SKM-1 treated with dmso at 0.1 percent for 144 hours (cell line): ENCODE results near the gene PCDHGB3.
"Not testable (repeated sequence)": the region's sequence is repeated elsewhere in the genome, so short reads cannot be mapped to it uniquely, and the experiment has no call there.

Experiments used
- DNase-seq: peaks from one replicate; lab custom pipeline; 2025; ENCODE audit not compliant: unreplicated experiment; lab: John Stamatoyannopoulos, UW

Gene PCDHGB3

DNA sequence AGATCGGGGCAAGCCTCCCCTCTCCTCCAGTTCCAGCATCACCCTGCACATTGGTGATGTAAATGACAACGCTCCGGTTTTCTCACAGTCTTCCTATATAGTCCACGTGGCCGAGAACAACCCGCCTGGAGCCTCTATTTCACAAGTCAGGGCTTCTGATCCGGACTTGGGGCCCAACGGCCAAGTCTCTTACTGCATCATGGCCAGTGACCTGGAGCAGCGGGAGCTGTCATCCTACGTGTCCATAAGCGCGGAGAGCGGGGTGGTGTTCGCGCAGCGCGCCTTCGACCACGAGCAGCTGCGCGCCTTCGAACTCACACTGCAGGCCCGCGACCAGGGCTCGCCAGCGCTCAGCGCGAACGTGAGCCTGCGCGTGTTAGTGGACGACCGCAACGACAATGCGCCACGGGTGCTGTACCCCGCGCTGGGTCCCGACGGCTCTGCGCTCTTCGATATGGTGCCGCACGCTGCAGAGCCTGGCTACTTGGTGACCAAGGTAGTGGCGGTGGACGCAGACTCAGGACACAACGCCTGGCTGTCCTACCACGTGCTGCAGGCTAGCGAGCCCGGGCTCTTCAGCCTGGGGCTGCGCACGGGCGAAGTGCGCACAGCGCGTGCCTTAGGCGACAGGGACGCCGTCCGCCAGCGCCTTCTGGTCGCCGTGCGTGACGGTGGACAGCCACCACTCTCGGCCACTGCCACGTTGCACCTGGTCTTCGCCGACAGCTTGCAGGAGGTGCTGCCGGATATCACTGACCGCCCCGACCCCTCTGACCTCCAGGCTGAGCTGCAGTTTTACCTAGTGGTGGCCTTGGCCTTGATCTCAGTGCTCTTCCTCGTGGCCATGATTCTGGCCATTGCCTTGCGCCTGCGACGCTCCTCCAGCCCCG, 19.4 kb downstream of the PCDHGB3 start:
- no peak for DNase-seq

DNA sequence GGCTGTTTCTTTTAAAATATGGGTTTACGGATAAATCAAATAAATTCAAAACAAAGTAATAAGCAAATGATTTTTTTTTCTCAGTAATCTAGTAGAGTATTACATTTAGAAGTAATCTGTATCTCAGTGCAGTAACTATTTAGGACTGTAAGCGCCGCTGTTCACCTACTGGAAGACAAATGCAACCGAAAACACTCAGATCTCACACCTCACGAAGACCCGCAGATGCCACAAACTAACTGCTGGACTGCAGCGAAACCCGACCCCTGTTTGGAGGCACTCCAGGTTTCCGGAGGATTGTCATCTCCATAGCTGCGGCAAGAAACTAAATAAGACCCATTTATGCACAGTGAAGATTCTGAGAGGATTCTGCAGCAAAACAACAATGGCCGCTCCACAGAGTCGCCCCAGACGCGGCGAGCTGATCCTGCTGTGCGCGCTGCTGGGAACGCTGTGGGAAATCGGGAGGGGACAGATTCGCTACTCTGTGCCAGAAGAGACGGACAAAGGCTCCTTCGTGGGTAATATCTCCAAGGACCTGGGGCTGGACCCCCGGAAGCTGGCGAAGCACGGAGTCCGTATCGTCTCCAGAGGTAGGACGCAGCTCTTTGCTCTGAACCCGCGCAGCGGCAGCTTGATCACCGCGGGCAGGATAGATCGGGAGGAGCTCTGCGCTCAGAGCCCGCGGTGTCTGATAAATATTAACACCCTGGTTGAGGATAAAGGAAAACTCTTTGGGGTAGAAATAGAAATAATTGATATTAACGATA, 22.6 kb downstream of the PCDHGB3 start, which contains the start of gene PCDHGA8:
TSS of gene PCDHGA8 (plus strand) at position 205 of the 770 bp plus-strand sequence. CDS start at position 386, 181 bp downstream.
- DNase-seq = no peak

DNA sequence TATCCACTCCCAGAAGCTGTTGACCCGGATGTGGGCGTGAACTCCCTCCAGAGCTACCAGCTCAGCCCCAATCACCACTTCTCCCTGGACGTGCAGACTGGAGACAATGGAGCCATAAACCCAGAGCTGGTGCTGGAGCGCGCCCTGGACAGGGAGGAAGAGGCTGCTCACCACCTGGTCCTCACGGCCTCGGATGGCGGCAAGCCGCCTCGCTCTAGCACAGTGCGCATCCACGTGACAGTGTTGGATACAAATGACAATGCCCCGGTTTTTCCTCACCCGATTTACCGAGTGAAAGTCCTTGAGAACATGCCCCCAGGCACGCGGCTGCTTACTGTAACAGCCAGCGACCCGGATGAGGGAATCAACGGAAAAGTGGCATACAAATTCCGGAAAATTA, 23.2 kb downstream of the PCDHGB3 start:
- no peak for DNase-seq

GRCh38 chr5:141394401-141395187, 24.6 kb downstream of the PCDHGB3 start:
- DNase-seq = not testable (repeated sequence)

- peak; percentile 14 for DNase-seq
Observed at GRCh38 chr5:141397756-141398551, 27.9 kb downstream of the PCDHGB3 start, which contains the start of gene PCDHGB5. PCDHGB5 (plus strand) TSS chr5:141397947; CDS start chr5:141398128, 181 bp downstream.

DNA sequence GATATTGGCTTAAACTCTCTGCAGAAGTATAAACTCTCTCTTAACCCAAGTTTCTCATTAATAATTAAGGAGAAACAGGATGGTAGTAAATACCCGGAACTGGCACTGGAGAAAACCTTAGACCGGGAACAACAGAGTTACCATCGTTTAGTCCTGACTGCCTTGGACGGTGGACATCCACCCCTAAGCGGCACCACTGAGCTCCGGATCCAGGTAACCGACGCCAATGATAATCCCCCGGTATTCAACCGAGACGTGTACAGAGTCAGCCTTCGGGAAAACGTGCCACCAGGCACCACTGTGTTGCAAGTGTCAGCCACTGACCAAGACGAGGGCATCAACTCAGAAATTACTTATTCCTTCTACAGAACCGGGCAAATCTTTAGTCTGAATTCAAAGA, 28.6 kb downstream of the PCDHGB3 start:
- no peak for DNase-seq

DNA sequence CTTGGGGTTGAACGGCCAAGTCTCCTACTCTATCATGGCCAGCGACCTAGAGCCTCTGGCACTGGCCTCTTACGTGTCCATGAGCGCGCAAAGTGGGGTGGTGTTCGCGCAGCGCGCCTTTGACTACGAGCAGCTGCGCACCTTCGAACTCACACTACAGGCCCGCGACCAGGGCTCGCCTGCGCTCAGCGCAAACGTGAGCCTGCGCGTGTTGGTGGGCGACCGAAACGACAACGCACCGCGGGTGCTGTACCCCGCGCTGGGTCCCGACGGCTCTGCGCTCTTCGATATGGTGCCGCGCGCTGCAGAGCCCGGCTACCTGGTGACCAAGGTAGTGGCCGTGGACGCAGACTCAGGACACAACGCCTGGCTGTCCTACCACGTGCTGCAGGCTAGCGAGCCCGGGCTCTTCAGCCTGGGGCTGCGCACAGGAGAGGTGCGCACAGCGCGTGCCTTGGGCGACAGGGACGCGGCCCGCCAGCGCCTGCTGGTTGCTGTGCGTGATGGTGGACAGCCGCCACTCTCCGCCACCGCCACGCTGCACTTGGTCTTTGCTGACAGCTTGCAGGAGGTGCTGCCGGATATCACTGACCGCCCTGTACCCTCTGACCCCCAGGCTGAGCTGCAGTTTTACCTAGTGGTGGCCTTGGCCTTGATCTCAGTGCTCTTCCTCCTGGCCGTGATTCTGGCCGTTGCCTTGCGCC, 29.7 kb downstream of the PCDHGB3 start:
- DNase-seq = no peak

GRCh38 chr5:141402553-141403243, 32.7 kb downstream of the PCDHGB3 start, which contains the start of gene PCDHGA9:
PCDHGA9 (plus strand) TSS chr5:141402778; CDS start chr5:141402953, 175 bp downstream.
- DNase-seq = no peak

GRCh38 chr5:141403387-141403786, 33.3 kb downstream of the PCDHGB3 start:
- DNase-seq = no peak

GRCh38 chr5:141407790-141408505, 37.9 kb downstream of the PCDHGB3 start, which contains the start of gene PCDHGB6:
PCDHGB6 (plus strand) TSS chr5:141408021; CDS start chr5:141408203, 182 bp downstream.
- not testable (repeated sequence) for DNase-seq

- no peak for DNase-seq
Observed at GRCh38 chr5:141409598-141410306, 39.7 kb downstream of the PCDHGB3 start.

GRCh38 chr5:141411575-141411974, 41.5 kb downstream of the PCDHGB3 start:
- no peak for DNase-seq

GRCh38 chr5:141412854-141413539, 43.0 kb downstream of the PCDHGB3 start, which contains the start of gene PCDHGA10:
PCDHGA10 (plus strand) TSS chr5:141412987; CDS start chr5:141413176, 189 bp downstream.
- peak; percentile 75 for DNase-seq

GRCh38 chr5:141413540-141414069, 43.6 kb downstream of the PCDHGB3 start:
- no peak for DNase-seq

DNA sequence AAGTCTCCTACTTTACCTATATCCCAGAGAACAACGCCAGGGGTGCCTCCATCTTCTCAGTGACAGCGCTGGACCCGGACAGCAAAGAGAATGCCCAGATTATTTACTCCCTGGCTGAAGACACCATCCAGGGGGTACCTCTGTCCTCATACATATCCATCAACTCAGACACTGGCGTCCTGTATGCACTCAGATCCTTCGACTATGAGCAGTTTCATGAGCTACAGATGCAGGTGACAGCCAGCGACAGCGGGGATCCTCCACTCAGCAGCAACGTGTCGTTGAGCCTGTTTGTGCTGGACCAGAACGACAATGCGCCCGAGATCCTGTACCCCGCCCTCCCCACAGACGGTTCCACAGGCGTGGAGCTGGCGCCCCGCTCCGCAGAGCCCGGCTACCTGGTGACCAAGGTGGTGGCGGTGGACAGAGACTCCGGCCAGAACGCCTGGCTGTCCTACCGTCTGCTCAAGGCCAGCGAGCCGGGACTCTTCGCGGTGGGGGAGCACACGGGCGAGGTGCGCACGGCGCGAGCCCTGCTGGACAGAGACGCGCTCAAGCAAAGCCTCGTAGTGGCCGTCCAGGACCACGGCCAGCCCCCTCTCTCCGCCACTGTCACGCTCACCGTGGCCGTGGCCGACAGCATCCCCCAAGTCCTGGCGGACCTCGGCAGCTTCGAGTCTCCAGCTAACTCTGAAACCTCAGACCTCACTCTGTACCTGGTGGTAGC, 44.7 kb downstream of the PCDHGB3 start:
- DNase-seq = not testable (repeated sequence)

- not testable (repeated sequence) for DNase-seq
Observed at GRCh38 chr5:141415275-141415618, 45.2 kb downstream of the PCDHGB3 start.
